ENCODE measurements around the gene SDK2.

The SDK2 gene

GRCh38 chr17:73605444-73605843 lies 38.8 kb downstream of the SDK2 start:
- DNase-seq, result no peak

DNA sequence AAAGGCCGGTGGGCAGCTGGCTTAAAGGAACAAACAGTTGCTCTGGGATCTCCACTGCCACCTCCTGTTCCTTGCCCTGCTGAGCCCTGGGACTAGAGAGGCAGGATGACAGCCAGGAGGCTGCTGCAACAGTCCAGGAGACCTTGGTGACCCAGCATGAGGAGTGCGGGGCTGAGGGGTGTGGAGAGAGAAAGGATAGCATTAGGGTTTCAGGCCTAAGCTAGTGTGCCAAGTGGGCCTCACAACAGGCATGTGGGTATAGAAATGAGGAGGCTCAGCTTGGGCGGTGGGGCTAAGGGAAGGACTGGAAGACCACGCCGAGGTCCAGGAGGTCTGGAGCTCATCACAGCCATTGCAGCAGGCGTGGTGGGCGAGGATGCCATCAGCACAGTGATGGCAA lies 39.8 kb downstream of the SDK2 start:
- no peak for DNase-seq

DNA sequence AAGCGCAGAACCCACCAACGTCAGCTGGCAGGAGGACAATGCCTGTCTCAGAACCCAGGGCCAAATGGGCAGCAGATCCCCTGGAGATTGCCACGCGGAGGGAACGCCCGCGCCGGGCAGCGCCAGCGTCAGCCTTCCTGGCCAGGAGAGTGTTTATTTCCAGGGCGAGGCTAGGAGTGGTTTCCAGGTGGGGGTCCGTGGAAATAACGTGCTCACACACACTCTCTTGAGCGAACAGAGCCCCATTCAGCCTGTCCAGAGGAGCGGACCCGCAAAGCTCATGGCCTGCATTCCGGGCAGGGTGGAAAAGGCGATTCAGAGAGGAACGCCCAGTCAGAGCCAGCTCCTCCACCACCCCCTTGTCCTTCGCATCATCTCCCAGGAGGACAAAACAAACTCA lies 40.3 kb downstream of the SDK2 start:
- DNase-seq, result no peak

- no peak for DNase-seq
Measured at GRCh38 chr17:73600103-73600871, 44.0 kb downstream of the SDK2 start.

GRCh38 chr17:73599599-73599998 lies 44.6 kb downstream of the SDK2 start:
- DNase-seq, result no peak

- DNase-seq, result no peak
Measured at GRCh38 chr17:73598212-73598611, 46.0 kb downstream of the SDK2 start.

- no peak for DNase-seq
Measured at GRCh38 chr17:73595931-73596330, 48.3 kb downstream of the SDK2 start.

DNA sequence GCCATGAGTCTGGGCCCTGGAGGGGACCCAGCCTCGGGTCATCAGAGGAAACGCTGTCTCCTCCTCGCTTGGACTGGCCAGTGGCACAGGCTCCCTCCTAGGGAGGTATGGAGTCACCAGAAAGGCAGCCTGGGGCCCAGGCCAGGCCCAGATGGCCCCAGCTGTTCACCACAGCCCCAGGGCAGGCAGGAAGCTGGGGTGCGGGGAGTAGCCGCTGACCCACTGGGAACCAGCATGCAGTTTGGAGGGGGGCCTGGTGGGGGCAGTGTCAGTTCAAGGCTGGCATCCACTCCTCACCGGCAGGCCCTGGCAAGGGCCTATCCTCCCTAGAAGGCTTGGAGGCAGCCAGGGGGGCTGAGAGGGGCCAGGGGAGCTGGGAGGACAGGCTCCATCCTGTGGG lies 48.8 kb downstream of the SDK2 start:
- DNase-seq, result no peak

GRCh38 chr17:73595068-73595467 lies 49.2 kb downstream of the SDK2 start:
- DNase-seq, result no peak

DNA sequence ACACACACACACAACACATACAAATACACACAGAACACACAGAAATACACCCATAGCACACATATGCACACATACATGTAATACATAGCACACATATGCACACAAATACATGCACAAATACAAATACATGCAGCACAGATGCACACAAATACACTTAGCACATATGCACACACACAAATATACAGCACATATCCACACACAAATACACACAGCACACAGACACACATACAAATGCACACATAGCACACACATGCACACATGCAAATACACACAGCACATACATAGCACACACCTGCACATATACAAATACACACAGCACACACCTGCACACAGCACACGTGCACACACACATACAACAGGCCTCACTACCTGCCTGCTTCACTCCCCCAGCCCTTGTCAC lies 49.6 kb downstream of the SDK2 start:
- no peak for DNase-seq

DNA sequence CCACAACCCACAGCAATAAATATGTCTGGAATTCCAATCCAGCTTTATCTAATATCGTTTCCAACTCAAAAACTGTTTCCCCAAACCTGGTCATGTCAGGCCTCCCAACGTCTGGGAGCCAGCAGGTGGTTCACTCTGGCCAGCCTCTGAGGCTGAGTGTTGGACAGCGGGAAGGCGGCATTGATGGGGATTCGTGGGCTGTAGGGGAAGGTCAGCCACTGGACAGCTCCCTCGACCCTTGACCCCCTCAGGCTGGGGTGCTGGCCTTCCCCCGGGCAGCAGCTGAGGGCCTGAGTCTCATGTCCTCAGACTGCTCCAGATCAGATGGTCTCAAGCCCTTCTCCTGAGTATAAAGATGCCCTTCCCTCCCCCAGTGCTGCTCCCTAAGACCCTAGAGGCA lies 50.2 kb downstream of the SDK2 start:
- no peak for DNase-seq

DNA sequence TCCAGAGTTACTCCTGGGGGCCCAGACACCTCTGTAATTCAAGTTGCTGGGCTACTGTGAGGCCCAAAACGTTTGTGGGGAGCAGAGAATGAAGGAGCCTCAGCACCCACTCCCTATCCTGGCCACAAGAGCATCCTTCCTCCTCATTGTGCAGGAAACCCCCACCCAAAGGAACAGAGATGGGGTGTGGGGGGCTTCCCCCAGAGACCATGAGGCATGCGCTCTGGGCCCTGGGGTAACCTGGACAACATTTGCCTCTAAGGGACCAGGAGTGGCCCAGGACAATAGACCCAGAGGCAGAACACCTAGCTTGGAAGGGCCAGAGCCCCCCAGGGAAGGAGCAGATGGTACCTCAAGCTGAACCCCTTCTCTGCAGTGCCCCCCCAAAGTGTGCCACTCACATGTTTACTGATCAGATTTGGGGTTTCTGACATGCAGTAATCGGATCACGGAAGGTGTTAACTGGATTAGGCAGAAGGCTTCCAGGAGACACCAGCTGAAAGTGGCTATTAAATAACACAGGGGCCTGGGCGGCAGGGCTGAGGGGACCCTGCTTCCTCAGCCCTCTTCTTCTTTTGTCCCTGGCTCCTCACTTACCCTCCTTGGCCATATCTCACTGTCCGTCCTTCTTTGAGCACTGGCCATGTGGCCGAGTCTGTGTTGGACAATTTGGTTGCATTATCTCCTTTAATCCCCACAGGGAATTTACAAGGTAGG lies 50.8 kb downstream of the SDK2 start:
- DNase-seq, result no peak

DNA sequence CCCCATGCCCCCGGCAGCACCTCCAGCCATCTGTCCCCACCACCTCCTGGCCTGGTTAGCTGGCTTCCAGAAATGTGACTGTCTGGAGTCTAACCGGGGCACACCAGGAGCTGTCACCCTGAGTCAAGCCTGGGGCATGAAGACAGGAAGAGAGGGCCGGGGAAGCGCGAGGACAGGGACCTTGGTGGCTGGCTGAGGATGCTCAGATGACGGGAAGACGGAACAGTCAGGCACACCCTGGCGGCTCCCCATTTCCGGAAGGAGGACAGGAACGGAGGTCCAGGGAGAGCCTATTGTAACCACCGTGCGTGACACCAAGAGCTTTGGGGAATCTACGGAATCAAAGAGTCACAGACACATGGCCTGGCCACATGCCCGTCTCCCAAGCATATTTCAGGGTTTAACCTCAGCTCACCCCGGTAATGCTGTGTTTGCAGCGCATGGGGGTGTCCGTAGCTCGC lies 51.7 kb downstream of the SDK2 start:
- peak; percentile 3 for DNase-seq

GRCh38 chr17:73592079-73592415 lies 52.2 kb downstream of the SDK2 start:
- DNase-seq, result no peak

- DNase-seq, result peak; percentile 51
Measured at GRCh38 chr17:73591296-73592078, 52.8 kb downstream of the SDK2 start.

DNA sequence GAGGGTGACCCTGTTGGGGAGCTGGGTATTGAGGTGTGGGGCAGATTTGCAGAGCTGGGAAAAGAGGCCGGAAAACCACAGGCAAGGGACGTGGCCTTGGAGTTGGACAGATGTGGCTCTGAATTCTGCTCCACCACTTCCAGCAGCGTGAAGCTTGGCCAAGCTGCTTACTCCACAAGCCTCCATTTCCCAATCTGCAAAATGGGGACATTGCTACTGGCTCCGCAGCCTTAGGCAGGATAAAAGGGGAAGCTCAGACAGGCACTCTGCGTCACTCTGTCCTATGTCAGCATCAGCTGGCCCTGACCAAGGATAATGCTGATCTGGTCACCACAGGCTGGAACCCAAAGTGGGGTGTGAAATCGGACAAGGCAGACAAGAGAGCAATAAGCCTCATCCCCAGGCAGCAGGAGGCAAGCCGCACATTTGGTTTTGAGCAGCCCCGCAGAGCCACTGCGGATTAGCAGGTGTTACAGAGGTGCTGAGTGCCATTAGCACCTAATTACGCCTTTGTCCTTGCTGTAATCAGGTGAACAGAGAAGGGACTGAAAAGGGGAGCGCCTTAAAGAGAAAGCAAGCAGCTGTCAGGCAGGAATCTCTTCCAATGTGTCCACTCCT lies 54.8 kb downstream of the SDK2 start:
- DNase-seq, result no peak

DNA sequence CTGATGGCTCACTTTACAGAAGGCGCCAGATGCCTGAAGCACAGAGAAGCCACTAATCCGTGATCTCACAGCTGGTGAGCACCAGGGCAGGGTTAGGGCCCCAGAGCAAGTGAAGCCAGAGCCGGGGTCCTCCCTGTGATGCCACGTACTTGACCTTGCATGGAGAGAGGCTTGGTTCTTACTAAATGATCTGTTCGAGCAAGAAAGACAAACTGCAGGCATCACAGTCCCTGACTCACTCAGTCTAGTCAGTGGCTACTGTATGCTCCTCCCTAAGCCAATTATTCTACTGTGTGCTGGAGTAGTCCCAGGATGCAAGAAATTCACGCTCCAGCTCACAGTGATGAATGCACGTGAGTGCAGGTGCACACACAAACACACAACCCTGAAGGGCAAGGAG lies 55.4 kb downstream of the SDK2 start:
- DNase-seq, result no peak

DNA sequence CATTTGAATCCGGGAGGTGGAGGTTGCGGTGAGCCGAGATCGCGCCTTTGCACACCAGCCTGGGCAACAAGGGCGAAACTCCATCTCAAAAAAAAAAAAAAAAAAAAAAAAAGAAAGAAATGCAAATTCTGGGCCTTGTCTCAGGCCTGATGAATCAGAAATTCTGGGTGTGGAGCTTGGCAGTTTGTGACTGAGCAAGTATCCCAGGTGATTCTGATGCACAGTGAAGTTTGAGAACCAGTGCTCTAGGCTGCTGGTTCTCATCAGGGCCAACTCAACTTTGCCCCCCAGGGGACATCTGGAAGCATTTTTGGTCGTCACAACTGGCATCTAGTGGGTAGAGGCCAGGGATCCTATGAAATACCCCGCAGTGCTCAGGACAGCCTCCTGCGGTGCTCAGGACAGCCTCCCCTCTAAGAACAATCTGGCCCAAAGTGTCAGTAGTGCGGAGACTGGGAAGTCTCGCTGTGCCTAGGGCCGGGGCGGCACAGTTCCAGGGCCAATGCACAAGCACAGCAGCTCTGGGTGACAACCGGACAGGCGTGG lies 55.9 kb downstream of the SDK2 start:
- DNase-seq, result no peak

GRCh38 chr17:73586921-73587602 lies 57.2 kb downstream of the SDK2 start:
- DNase-seq, result no peak

DNA sequence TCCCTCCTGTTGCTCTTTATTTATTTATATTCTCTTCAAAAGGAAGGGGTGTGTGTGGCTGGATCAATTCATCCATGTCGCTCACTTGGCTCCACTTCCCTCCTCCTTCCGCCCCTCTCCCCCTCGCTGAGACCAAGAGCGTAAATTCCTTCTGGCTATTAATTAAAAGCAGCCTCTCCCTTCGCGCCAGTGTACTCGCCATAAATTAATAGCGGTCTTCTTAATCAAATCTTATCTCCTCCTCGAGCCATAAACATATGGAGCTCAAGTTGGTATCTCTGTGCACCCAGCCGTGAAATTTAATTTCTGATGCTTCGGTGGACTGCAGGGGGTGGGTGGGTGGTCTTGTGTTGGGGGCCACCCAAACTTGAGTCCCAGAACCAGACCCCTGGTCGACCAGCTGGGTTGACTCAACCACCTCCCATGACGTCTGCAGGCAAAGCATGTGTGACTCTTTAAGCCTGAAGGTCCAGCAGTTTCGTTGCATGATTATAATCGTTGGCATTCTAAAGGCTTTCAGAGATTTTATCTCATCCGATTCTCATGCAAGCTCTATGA lies 57.9 kb downstream of the SDK2 start:
- no peak for DNase-seq

DNA sequence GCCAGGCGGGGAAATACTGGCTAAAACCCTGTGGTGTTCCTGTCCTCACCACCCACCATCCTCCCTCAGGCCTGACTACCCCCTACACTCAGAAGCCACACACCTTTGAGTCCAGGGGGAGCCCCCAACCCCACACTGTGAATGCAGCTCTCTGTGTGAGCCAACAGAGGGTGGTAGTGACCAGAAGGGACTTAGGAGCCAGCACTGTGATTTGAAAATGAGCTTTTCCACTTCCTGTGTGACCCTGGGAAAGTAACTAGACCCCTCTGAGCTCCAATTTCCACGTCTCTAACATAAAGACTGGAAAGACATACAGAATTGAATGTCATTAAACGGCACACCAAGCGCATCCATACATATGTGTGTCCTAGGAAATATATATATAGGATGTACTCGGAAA lies 58.7 kb downstream of the SDK2 start:
- no peak for DNase-seq

- DNase-seq, result no peak
Measured at GRCh38 chr17:73584987-73585386, 59.3 kb downstream of the SDK2 start.
